HG03442 (cell line): ENCODE measurements around the gene GNG14.
"Not testable (repeated sequence)": the region's sequence is repeated elsewhere in the genome, so short reads cannot be mapped to it uniquely, and the experiment has no call there.

Source experiments
- ATAC-seq: cut with Tn5 transposase; IDR thresholded peaks from one replicate; pipeline ENCODE4 v1.9.1; 2021; ENCODE audit warnings: mild to moderate bottlenecking, moderate library complexity; ENCODE audit not compliant: unreplicated experiment

GNG14 gene

GRCh38 chr19:12721656-12722565 is 34.1 kb downstream of the GNG14 start:
- peak; percentile 23 for ATAC-seq

GRCh38 chr19:12722566-12723380 is 35.0 kb downstream of the GNG14 start:
- peak; percentile 81 for ATAC-seq

- no peak for ATAC-seq
These were observed 35.5 kb downstream of the GNG14 start for GRCh38 chr19:12723381-12723640.

- ATAC-seq = no peak
These were observed 36.0 kb downstream of the GNG14 start, which contains the start of gene TNPO2 for GRCh38 chr19:12723641-12724426. Gene TNPO2, minus strand, starts transcription at chr19:12723932. Its CDS starts 2,955 bp downstream, at chr19:12720977.

- not testable (repeated sequence) for ATAC-seq
These were observed 37.8 kb downstream of the GNG14 start for GRCh38 chr19:12725612-12726011.

- ATAC-seq = no peak
These were observed 39.2 kb downstream of the GNG14 start for GRCh38 chr19:12726988-12727316.

GRCh38 chr19:12727745-12728433 is 40.1 kb downstream of the GNG14 start:
- ATAC-seq = no peak

GRCh38 chr19:12730064-12730463 is 42.3 kb downstream of the GNG14 start:
- no peak for ATAC-seq

GRCh38 chr19:12731337-12731736 is 43.5 kb downstream of the GNG14 start:
- no peak for ATAC-seq

- no peak for ATAC-seq
These were observed 45.8 kb downstream of the GNG14 start for GRCh38 chr19:12733369-12734214.

- peak; percentile 67 for ATAC-seq
These were observed 49.4 kb downstream of the GNG14 start, which contains the start of gene GET3 for GRCh38 chr19:12736995-12737834. Gene GET3, plus strand, starts transcription at chr19:12737497. Its CDS starts 9 bp downstream, at chr19:12737506.

GRCh38 chr19:12737835-12738351 is 50.1 kb downstream of the GNG14 start:
- no peak for ATAC-seq
